Endometrial microvascular endothelial cells (primary cell): ENCODE data around the gene CAPRIN1. TPM values are rescaled to one million over a fixed set of nuclear protein-coding genes. Genes with fewer than 3 reads are reported as not detected.

ENCODE experiments used
- in situ Hi-C: cut with HindIII; loops from 2 replicates; pipeline ENCODE4 v1.10.0; 2017; ENCODE audit warnings: low sequenced_read_pairs, low pct_unique_long_range_greater_than_20kb; ENCODE audit errors: inconsistent ontology term
- total RNA-seq: library from RNA; depleted of rRNA; stranded (reverse); fragments of >200 nt; gene quantifications from one replicate; pipeline ENCODE4 v1.2.3, GENCODE V29; 2015; ENCODE audit errors: inconsistent ontology term

CAPRIN1 gene, protein sequence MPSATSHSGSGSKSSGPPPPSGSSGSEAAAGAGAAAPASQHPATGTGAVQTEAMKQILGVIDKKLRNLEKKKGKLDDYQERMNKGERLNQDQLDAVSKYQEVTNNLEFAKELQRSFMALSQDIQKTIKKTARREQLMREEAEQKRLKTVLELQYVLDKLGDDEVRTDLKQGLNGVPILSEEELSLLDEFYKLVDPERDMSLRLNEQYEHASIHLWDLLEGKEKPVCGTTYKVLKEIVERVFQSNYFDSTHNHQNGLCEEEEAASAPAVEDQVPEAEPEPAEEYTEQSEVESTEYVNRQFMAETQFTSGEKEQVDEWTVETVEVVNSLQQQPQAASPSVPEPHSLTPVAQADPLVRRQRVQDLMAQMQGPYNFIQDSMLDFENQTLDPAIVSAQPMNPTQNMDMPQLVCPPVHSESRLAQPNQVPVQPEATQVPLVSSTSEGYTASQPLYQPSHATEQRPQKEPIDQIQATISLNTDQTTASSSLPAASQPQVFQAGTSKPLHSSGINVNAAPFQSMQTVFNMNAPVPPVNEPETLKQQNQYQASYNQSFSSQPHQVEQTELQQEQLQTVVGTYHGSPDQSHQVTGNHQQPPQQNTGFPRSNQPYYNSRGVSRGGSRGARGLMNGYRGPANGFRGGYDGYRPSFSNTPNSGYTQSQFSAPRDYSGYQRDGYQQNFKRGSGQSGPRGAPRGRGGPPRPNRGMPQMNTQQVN
- total RNA-seq, result 260 TPM

DNA sequence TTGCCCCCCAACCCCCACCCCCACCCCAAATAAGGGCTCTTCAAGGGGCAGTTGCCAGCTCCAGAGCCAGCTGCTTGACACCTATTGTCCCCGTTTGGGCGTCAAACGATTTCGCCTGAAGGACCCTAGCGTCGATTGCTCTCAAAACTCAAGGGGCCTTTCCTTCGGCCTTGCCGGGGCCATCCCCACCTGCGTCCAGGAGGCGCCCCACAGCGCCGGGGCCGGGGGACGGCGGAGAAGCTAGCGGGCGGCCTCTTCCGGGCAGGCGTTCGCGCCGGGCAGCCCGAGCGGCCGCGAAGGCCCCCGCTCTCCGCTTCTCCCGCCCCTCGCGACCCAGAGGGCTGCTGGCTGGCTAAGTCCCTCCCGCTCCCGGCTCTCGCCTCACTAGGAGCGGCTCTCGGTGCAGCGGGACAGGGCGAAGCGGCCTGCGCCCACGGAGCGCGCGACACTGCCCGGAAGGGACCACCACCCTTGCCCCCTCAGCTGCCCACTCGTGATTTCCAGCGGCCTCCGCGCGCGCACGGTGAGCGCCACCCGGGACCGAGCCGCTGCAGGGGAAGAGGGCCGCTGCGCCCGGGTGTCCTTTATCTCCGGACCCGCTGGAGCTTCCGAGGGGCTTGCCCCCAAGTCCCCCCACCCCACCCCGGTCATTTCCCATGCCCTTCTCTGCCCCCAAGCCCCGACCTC is at the start of gene CAPRIN1:
Gene CAPRIN1, plus strand, starts transcription at position 383 of the 687 bp plus-strand sequence. CDS start 690 bp downstream, outside the sequence.
- in situ Hi-C loops, result no loop called here

DNA sequence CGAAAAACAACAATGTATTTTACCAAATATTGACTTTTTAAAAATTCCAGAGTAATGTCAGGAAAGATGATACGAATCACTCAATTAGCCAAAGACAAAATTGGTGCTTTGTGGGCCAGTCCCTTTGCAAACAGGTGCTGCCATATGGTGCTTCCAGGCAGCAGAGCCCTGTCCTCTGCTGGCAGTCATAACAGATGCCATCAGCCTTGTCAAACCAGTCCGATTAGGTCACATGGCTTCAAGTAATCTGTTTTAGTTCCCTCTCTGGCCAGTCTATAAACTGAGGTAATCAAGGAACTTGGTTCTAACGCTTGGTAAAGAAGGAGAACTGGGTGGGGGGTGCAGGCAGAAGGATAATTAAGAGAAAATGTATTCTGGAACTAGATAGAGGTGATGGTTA is 49.1 kb upstream of the CAPRIN1 start:
- in situ Hi-C loops, result no loop called here

DNA sequence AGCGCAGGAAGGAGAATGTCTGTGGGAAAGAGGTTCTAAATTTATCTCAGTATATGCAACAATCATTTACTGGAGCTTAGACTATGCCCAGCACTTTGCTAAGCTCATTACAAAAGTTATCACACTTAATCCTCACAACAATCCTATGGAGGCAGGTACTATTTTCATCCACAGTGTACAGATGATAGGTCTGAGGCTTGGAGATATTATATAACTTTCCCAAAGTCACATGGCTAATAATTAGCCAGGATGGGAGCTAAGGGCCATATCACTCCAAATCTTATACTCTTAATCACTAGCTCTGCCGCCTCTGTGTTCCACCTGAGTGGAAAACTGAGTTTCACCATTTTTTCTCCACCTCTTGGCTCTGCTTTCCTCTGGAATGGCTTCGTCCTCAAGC is 47.3 kb upstream of the CAPRIN1 start:
- in situ Hi-C loops, result no loop called here

DNA sequence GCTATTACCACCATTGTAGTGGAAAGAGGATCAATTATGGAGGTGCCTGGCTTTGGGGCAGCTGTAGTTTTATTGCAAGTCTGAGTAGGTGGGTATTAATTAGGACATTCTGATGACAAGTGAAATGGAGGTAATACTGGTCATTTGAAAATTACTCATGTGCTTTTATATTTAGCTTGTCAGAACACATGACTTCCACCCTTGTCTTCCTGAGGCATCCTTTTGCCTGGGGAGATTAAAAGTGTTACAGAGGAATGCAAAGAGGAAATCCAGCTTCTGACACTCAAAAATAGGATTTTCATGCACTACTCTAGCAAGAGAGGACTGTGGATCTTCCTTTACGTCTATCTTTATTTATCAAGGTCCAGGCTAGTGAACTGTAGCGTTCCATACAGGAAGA is 44.7 kb upstream of the CAPRIN1 start:
- in situ Hi-C loops, result no loop called here

DNA sequence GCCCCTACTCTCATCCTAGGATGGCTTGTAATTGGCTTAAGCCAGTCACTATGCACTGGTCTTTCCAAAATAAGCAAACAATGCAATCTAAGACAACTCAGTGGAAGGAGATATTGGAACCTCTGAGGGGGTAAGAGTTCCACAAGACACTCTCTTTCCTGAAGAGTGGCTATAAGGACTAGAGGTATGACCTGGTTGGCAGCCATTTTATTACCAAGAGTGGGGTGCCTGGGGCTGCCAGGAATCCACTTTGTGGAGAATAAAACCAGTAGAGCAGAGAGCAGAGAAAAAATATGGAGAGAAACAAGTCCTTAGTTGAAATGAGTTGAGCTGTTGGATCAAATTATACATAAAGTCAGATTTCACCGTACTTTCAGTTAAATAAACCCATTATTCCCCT is 38.8 kb upstream of the CAPRIN1 start:
- in situ Hi-C loops, result no loop called here

DNA sequence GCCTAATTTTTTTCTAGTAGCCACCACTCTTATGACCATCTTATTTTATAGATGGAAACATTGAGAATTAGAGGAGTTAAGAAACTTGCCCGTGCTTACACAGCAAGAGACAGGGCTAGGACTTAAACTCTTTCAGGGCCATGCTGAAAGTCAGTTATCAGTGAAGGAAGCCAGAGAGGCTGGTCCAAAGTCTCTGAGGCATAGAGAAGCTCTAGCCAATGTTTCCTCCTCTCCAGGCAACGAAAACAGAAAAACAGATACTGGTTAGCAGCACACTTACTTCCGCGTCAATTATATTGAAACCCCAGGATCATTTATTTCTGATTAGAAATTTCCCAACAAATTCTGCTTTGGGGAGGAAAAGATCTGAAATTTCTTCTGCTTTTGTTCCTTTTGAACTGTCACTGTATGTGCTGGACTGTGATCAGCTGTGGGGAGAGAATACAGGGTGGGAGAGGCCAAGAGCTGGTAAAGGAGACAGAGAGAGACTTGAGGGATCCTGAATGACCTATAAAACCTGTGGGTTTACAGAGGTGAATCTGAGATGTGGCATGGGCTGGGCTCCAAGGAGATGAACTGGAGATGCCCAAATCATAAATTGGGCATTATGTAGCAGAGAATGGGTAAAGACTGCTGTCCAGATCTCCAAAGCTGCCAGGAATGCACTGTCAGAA is 37.5 kb upstream of the CAPRIN1 start:
- in situ Hi-C loops, result no loop called here

DNA sequence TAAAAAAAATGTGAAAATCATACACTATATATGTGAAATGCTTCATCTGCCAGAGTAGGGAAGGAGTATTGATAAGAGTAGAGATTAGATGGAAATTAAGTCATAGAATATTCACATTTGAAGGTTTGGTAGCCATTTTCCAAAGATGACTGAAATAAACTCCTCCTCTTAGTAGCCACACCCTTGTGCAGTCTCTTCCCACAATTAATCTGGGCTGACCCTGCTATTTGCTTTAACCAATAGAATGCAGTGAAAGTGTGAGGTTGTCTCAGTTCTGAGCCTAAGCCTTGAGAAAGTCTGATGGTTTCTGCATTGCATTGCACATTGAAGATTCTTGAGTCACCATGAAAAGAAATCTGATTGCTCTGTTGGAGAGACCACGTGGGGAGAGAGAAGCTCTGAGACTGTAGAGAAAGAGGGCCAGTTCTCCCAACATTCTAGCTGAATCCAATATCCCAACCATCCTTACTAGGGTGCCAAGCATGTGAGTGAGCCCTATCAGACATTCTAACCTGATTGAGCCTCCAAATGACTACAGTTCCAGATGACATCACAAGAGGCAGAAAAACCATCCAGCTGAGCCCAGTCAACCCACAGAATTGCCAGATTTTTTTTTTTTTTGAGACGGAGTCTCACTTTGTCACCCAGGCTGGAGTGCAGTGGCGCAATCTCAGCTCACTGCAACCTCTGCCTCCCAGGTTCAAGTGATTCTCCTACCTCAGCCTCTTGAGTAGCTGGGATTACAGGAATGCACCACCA is 29.4 kb upstream of the CAPRIN1 start:
- in situ Hi-C loops, result no loop called here

DNA sequence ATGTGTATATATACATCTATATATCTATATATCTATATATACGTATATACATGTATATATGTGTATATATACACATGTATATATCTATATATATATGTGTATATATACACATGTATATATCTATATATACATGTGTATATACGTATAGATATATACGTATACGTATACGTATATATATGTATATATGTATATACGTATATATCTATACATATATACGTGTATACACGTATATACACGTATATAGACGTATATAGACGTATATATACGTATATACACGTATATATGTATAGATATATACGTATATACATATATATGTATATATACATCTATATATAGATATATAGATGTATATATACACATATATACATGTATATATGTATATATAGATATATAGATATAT is 25.1 kb upstream of the CAPRIN1 start:
- in situ Hi-C loops, result no loop called here

DNA sequence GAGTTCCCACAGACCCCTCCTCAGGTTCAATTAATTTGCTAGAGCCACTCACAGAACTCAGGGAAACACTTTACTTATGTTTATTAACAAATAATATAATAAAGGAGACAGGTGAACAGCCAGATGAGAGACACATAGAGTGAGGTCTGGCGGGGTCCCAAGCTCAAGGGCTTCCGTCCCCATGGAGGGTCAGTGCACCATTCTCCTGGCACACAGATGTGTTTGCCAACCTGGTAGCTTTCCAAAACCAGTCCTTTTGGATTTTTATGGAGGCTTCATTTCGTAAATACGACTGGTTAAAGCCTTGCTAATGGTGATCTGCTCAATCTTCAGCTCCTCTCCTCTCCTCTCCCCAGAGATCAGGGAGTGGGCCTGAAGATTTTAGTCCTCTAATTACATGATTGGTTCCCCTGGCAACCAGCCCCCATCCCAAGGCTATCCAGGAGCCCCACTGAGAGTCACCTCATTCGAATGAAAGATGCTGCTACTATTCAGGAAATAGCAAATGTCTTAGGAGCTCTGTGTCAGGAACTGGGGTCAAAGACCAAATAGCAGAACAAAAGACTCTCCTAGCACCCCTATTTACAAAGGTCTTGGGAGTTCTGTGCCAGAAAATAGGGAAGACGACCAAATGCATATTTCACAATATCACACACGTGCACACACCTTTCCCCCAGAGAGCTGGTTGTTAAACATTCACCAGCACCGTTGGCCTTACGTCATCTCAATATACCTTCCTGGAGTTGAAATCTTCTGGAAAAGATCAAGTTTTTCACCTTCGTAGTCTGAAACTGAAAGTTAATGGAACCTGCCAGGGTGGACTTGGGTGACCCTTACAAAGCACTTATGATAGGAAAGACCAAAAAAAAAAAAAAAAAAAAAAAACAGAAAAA is 23.8 kb upstream of the CAPRIN1 start:
- in situ Hi-C loops, result no loop called here

DNA sequence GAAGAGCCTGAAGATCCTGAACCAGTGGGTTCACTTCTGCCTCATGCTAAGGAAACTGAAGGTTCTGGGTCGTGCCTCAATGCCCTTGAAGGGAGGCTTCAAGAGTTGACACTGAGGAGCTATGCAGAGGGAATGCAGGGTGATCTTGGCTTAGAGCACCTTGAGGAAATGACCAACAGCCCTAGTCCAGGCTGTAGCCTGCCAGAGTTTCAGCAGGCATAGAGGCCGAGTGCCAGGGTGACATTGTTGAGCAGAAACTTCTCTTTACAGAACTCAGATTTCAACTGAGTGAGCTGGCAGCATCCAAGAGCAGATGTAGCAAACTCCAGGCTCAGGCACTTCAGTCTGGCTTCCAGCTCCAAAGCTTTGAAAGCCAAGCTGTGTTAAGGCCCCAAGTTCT is 23.1 kb upstream of the CAPRIN1 start:
- in situ Hi-C loops, result no loop called here

DNA sequence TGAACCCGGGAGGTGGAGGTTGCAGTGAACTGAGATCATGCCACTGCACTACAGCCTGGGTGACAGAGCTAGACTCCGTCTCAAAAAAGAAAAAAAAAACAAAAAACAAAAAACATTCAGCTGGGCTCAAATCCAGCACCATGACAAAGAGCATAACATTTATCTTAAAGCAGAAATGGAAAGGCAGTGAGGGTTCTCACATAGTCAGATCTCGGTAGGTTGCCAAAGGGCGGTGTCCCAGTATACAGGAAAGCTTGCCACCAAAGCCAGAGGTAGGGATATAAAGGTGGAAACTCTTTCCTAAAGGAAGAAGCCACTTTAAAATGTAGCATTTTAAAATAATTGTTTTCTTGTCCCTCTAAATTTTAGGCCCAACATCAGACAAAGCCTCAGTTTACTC is 22.4 kb upstream of the CAPRIN1 start:
- in situ Hi-C loops, result no loop called here

DNA sequence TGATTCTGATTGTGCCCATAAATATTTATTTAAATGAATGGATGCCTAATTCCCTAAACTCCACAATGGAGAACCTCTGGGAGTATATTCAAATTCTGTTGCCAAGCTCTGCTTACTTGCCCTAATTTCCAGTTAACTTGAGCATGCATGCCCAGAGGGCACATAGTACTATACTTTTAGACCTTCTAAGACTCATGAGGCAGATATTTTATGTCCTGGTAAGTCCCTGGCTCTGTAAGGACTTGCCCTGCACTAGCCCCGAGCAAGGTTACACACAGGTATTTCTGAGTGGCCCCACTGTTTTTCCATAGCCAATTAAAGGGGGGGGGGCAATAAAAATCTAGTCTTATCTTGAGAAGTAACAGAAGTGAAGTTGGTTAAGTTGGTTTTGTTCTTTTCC is 21.1 kb upstream of the CAPRIN1 start:
- in situ Hi-C loops, result no loop called here

DNA sequence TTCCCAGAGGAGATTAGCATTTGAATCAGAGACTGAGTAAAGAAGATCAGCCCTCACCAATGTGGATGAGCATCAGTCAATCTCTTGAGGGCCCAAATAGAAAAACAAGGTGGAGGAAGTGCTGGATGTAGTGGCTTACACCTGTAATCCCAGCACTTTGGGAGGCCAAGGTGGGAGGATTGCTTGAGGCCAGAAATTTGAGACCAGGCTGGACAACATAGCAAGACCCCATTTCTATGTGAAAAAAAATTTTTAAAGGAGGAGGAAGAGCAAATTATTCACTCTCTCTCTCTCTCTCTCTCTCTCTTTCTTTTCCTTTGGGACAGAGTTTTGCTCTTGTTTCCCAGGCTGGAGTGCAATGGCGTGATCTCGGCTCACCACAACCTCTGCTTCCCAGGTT is 18.1 kb upstream of the CAPRIN1 start:
- in situ Hi-C loops, result no loop called here

DNA sequence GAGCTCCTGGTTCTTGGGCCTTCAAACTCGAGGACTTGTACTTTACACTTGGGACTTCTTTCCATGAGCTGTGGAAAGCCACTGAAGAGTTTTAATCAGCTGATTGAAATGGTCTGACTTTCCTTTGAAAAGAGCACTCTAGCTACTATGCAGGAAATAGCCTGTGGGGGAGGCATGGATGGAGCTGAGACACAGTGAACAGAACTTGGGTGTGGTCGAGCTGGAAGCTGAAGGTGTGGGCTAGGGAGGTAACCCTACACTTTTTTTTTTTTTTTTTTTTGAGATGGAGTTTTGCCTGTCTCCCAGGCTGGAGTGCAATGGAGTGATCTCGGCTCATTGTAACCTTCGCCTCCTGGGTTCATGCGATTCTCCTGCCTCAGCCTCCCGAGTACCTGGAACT is 17.5 kb upstream of the CAPRIN1 start:
- in situ Hi-C loops, result no loop called here

DNA sequence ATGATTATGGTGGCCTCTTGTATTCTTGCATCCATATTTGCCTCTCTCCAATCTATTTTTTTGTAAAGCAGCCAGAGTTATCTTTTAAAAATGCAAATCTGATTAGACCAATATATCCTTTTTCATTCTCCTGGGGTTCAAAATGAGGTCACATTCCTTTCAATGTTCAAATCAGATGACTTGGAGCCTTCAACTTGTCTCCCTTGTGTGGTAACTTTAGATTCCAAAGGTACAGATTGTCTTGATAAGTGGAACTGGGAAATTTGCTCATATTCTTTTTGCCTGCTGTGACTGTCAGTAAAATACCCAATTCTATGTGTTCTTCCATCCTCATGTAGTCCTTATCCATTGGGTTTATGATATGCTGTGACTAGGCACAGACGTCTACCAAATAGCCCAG is 15.1 kb upstream of the CAPRIN1 start:
- in situ Hi-C loops, result no loop called here

DNA sequence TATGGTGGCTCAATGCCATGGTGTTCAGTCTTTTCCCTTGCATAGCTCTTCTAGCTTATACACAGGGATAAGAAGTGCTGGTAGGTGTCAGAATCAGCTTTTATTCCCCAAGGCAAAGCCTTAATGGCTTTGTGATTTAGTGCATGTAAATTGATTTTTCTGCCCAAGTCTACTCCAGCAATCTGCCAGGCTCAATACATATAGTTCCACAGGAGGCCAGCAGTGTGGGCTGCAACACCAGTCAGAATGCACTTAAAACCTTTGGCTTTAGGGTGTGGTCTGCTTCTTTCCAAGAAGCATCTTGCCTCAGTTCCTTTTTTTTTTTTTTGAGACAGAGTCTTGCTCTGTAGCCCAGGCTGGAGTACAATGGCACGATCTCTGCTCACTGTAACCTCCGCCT is 14.5 kb upstream of the CAPRIN1 start:
- in situ Hi-C loops, result no loop called here

DNA sequence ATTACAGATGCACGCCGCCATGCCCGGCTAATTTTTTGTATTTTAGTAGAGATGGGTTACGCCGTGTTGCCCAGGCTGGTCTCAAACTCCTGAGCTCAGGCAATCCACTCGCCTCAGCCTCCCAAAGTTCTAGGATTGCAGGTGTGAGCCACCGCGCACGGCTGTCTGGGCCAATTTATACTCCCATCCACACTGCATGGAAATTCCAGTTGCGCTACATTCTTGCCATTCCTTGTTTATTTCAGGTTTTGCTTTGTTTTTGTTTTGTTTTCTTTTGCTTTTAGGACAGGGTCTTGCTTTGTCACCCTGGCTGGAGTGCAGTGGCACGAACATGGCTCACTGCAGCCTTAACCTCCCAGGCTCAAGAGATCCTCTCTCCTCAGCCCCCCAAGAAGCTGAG is 11.0 kb upstream of the CAPRIN1 start:
- in situ Hi-C loops, result no loop called here
